ENCODE results near the gene KDM8. TPM values are rescaled to one million over a fixed set of nuclear protein-coding genes. Genes with fewer than 3 reads are reported as not detected.
A peak's percentile ranks its signal among the peaks of the same experiment; 100 is the strongest.
"Not testable (repeated sequence)": the region's sequence is repeated elsewhere in the genome, so short reads cannot be mapped to it uniquely, and the experiment has no call there.

Gene KDM8
- total and polyA plus RNA-seq, 4 donors = 4.2 to 9.7 (median 8.2) TPM

DNA sequence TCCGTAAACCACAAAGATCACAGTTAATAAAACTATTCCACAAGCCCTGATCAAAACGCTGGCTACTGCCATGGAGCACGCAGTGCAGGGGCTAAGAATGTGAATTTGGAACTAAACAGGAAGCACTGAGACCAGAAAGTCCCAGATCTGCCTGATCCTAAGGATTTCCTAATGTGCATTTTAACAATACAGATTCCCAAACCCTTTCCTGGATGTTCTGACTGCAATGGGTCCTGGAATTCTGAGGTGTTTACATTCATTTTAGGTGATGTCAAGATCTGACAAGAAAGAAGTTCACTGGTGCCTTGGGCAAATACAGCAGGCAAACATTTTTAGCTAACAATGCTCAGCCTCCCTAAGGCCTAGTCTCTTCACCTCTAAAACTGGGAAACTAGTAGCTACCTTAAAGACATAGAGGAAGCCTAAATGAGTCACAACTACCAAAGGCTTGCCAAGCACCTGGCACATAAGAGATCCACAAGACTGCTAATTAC, 55.0 kb downstream of the KDM8 start:
- 79% methylated on average over 3 of the region's 3 CpGs for WGBS (ENCODE audit: insufficient coverage)
- no peak for DNase-seq (ENCODE audit: low read depth in 4 of 6, low spot score in 6 of 6)
- Histone ChIP-seq H3K9me3 (ENCODE audit: control insufficient read depth, insufficient read depth, low read length) (no peaks in the 10 kb centered on the region), H3K4me1 (ENCODE audit: control insufficient read depth, insufficient read depth, low read length) (no peaks in the 10 kb centered on the region), H3K36me3 (ENCODE audit: control insufficient read depth, insufficient read depth, low read length) (peaks cover 13% of the 10 kb centered on the region), H3K27ac (ENCODE audit: low read depth, low read length) (no peak overlapping the region), H3K27me3 (ENCODE audit: control insufficient read depth, insufficient read depth, low read length) (no peaks in the 10 kb centered on the region), H3K4me3 (ENCODE audit: low read depth, low read length) (no peak overlapping the region)

DNA sequence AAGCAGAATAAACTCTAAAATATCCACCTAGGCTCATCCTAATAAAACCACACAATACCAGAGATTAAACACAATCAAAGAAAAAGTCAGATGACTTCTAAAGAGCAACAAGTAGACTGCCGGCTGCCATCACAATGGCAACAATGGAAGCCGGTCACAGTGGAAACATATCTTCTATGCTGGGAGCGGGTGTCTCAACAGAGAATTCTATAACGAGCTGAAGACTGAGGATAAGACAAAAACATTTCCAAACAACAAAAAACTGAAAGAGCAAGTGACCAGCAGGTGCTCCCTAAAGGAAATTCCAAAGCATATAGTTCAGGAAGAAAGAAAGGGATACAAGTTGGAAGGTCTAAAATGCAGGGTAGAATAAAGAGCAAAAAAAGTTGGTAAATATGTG, 56.4 kb downstream of the KDM8 start:
- H3K36me3 ChIP-seq (ENCODE audit: control insufficient read depth, insufficient read depth, low read length) = peaks cover 9% of the 10 kb centered on the region
- H3K27ac ChIP-seq (ENCODE audit: low read depth, low read length) = no peak overlapping the region
- DNase-seq (ENCODE audit: low read depth in 4 of 6, low spot score in 6 of 6) = no peak
- WGBS (ENCODE audit: insufficient coverage) = no CpG with 5 or more reads among the region's 4 CpGs
- H3K4me3 ChIP-seq (ENCODE audit: low read depth, low read length) = no peak overlapping the region
- no peaks in the 10 kb centered on the region for H3K4me1 ChIP-seq (ENCODE audit: control insufficient read depth, insufficient read depth, low read length)
- no peaks in the 10 kb centered on the region for H3K9me3 ChIP-seq (ENCODE audit: control insufficient read depth, insufficient read depth, low read length)
- H3K27me3 ChIP-seq (ENCODE audit: control insufficient read depth, insufficient read depth, low read length) = no peaks in the 10 kb centered on the region

DNA sequence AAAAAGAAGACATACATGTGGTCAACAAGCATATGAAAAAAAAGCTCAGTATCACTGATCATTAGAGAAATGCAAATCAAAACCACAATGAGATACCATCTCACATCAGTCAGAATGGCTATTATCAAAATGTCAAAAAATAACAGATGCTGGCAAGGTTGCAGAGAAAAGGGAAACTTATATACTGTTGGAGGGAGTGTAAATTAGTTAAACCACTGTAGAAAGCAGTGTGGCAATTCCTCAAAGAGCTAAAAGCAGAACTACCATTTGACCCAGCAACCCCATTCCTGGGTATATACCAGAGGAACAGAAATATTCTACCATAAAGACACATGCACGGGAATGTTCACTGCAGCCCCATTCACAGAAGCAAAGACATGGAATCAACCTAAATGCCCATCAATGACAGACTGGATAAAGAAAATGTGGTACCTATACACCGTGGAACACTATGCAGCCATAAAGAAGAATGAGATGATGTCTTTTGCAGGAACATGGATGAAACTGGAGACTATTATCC, 59.6 kb downstream of the KDM8 start:
- DNase-seq (ENCODE audit: low read depth in 4 of 6, low spot score in 6 of 6); H3K9me3 ChIP-seq (ENCODE audit: control insufficient read depth, insufficient read depth, low read length); H3K27me3 ChIP-seq (ENCODE audit: control insufficient read depth, insufficient read depth, low read length); H3K27ac ChIP-seq (ENCODE audit: low read depth, low read length); H3K36me3 ChIP-seq (ENCODE audit: control insufficient read depth, insufficient read depth, low read length); H3K4me3 ChIP-seq (ENCODE audit: low read depth, low read length); H3K4me1 ChIP-seq (ENCODE audit: control insufficient read depth, insufficient read depth, low read length): not testable (repeated sequence)
- WGBS (ENCODE audit: insufficient coverage) = no CpG with 5 or more reads among the region's 2 CpGs

DNA sequence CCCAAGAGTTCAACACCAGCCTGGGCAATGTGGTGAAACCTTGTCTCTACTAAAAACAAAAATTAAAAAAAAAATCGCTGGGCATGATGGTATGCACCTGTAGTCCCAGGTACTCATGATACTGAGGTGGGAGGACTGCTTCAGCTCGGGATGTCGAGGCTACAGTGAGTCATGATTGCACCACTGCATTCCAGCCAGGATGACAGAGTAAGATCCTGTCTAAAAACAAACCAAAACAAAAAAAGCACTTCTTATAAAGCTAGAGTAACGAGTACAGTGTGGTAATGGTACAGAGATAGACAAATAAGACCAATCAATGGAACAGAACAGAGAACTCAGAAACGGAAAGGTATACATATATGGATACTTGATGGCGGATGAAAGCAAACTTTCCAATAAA, 60.8 kb downstream of the KDM8 start:
- no peaks in the 10 kb centered on the region for H3K27me3 ChIP-seq (ENCODE audit: control insufficient read depth, insufficient read depth, low read length)
- no peaks in the 10 kb centered on the region for H3K36me3 ChIP-seq (ENCODE audit: control insufficient read depth, insufficient read depth, low read length)
- H3K4me1 ChIP-seq (ENCODE audit: control insufficient read depth, insufficient read depth, low read length) = peaks cover 13% of the 10 kb centered on the region
- WGBS (ENCODE audit: insufficient coverage) = 93% methylated on average over 3 of the region's 6 CpGs
- H3K9me3 ChIP-seq (ENCODE audit: control insufficient read depth, insufficient read depth, low read length) = no peaks in the 10 kb centered on the region
- H3K27ac ChIP-seq (ENCODE audit: low read depth, low read length) = no peak overlapping the region
- no peak overlapping the region for H3K4me3 ChIP-seq (ENCODE audit: low read depth, low read length)
- no peak for DNase-seq (ENCODE audit: low read depth in 4 of 6, low spot score in 6 of 6)

DNA sequence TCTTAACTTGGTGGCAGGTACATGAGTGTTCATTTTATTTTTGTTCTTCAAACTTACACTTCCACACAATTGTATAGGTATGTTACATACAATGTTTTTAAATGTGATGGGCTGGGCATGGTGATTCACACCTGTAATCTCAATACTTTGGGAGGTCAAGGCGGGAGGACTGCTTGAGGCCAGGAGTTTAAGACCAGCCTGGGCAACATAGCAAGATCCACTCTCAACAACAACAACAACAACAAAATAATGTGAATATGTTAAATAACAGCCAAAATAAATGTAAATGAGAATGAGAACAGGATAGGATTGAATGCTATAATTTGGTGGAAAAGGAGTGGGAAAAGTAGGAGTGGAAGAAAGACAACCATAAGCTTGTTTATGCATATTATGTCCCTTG, 62.7 kb downstream of the KDM8 start:
- no CpG with 5 or more reads among the region's 1 CpG for WGBS (ENCODE audit: insufficient coverage)
- no peak for DNase-seq (ENCODE audit: low read depth in 4 of 6, low spot score in 6 of 6)

DNA sequence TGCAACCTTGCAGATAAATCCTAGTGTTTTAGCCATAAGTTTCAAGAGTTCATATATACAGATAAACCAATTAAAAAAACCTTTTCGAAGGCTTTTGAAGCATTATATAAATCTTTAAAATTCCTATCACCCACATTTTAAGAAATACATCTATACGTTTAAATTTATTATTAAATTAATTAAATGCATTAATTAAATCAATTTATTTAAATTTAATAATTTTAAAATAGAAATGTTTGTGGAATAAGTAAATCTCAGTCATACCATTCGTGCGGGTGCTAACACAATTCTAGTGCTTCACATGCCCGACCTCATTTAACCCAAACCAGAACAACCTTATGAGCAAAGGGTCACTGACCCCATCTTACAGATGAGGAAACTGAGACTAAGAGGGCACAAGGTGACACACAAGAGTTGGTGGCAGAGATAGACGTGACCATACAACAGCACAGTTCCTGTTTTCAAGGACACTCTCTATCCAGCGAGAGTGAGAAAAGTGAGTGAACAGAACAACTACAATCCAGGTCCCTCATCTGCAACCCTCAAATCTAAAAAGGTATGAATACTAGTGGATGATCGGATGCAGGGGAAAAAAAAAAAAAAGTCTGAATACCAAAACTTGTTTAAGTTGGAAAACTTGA, 63.8 kb downstream of the KDM8 start:
- Histone ChIP-seq H3K27me3 (ENCODE audit: control insufficient read depth, insufficient read depth, low read length) (no peaks in the 10 kb centered on the region), H3K4me3 (ENCODE audit: low read depth, low read length) (no peak overlapping the region), H3K4me1 (ENCODE audit: control insufficient read depth, insufficient read depth, low read length) (peaks cover 16% of the 10 kb centered on the region), H3K27ac (ENCODE audit: low read depth, low read length) (no peak overlapping the region), H3K36me3 (ENCODE audit: control insufficient read depth, insufficient read depth, low read length) (no peaks in the 10 kb centered on the region), H3K9me3 (ENCODE audit: control insufficient read depth, insufficient read depth, low read length) (no peaks in the 10 kb centered on the region)
- no CpG with 5 or more reads among the region's 8 CpGs for WGBS (ENCODE audit: insufficient coverage)
- DNase-seq (ENCODE audit: low read depth in 4 of 6, low spot score in 6 of 6) = no peak

More for the DNA sequence above, 62.7 kb downstream of the KDM8 start:
- Histone ChIP-seq H3K4me1 (ENCODE audit: control insufficient read depth, insufficient read depth, low read length) (peaks cover 16% of the 10 kb centered on the region), H3K4me3 (ENCODE audit: low read depth, low read length) (no peak overlapping the region), H3K27me3 (ENCODE audit: control insufficient read depth, insufficient read depth, low read length) (no peaks in the 10 kb centered on the region), H3K9me3 (ENCODE audit: control insufficient read depth, insufficient read depth, low read length) (no peaks in the 10 kb centered on the region), H3K27ac (ENCODE audit: low read depth, low read length) (no peak overlapping the region), H3K36me3 (ENCODE audit: control insufficient read depth, insufficient read depth, low read length) (no peaks in the 10 kb centered on the region)

DNA sequence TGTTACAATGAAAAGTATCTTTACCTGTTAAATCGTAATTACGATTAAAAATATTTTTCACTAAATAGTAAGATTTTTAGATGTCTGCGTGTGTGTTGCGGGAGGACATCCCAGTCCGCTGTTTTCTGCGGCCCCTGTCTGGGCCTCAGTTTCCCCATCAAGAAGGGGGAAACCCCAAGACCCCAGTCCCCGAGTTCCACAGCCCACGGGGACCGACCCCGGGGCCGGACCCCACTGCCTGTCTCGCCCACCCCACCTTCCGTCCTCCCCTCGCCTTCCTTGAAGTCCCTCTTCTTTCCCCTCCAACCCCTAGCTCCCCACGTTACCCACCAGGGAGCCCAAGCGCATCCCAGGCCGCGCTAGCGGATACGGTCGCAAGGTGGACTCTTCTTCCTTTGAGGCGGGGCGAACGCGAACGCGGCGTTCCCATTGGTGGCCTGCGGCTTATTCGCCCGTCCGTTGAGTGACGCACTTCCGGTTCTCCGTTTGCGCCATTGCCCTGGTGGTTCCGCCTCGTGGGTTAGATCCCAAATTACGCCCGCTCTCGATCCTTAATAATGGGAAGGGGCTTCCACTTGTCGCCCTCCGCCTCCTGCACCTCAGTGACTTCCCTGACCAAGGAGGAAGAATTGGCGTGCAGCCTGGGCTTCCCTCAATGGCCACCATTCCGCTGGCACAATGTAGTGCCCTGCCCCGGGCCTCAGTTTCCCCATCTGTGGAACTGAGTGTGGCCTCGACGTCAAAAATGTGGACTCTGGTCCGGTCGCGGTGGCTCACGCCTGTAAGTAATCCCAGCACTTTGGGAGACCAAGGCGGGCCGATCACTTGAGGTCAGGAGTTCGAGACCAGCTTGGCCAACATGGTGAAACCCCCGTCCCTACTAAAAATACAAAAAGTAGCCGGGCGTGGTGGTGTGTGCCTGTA, 65.3 kb downstream of the KDM8 start, which contains the start of gene NSMCE1:
Gene NSMCE1 (minus strand): TSS at position 397 of the 924 bp plus-strand sequence. CDS start 11,202 bp downstream, outside the sequence.
- Histone ChIP-seq H3K36me3 (ENCODE audit: control insufficient read depth, insufficient read depth, low read length) (no peaks in the 10 kb centered on the region), H3K27ac (ENCODE audit: low read depth, low read length) (peak within 1 kb of the TSS; percentile 63), H3K4me3 (ENCODE audit: low read depth, low read length) (peak within 1 kb of the TSS; percentile 89), H3K9me3 (ENCODE audit: control insufficient read depth, insufficient read depth, low read length) (no peaks in the 10 kb centered on the region), H3K27me3 (ENCODE audit: control insufficient read depth, insufficient read depth, low read length) (no peaks in the 10 kb centered on the region), H3K4me1 (ENCODE audit: control insufficient read depth, insufficient read depth, low read length) (peaks cover 16% of the 10 kb centered on the region)
- WGBS (ENCODE audit: insufficient coverage) = 6% methylated on average over 49 of the region's 58 CpGs
- peak; percentile 93 to 99 (median 96) for DNase-seq (ENCODE audit: low read depth in 4 of 6, low spot score in 6 of 6)

DNA sequence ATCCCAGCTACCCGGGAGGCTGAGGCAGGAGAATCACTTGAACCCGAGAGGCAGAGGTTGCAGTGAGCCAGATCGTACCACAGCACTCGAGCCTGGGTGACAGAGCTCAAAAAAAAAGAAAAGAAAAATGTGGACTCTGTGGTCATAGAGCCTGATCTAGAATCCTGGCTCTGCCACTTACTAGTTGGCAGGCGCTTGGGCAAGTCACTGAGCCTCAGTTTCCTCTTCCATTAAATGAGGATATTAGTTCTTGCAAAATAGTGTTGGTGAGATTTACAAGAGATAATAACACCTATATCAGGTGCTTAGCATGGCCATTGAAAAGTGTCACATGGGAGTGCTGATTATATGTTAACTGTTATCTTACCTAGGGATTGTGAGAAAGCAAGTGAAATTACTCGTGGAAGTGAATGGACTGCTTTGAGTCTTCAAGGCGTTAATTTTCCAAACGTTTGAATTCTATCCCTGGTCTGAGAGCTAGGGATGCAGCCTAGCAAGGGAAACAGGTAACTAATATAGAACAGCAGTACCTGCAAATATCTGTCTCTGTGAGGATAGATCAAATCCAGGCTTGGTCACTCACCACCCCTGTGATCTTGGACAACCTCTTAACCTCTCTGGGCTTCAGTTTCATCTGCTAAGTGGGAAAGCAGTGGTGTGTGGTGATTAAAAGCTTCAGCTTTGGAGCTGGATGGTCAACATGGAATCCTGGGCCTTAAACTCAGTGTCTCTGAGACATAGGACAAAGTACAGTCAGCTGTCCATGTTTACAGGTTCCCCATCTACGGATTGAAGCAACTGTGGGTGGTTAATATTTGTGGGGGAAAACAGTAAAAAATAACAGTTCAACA, 66.2 kb downstream of the KDM8 start:
- H3K36me3 ChIP-seq (ENCODE audit: control insufficient read depth, insufficient read depth, low read length) = no peaks in the 10 kb centered on the region
- 92% methylated on average over 4 of the region's 9 CpGs for WGBS (ENCODE audit: insufficient coverage)
- no peaks in the 10 kb centered on the region for H3K27me3 ChIP-seq (ENCODE audit: control insufficient read depth, insufficient read depth, low read length)
- no peak for DNase-seq (ENCODE audit: low read depth in 4 of 6, low spot score in 6 of 6)
- no peaks in the 10 kb centered on the region for H3K9me3 ChIP-seq (ENCODE audit: control insufficient read depth, insufficient read depth, low read length)
- H3K4me1 ChIP-seq (ENCODE audit: control insufficient read depth, insufficient read depth, low read length) = peaks cover 16% of the 10 kb centered on the region
- H3K4me3 ChIP-seq (ENCODE audit: low read depth, low read length) = peak overlapping the region; percentile 89
- no peak overlapping the region for H3K27ac ChIP-seq (ENCODE audit: low read depth, low read length)

DNA sequence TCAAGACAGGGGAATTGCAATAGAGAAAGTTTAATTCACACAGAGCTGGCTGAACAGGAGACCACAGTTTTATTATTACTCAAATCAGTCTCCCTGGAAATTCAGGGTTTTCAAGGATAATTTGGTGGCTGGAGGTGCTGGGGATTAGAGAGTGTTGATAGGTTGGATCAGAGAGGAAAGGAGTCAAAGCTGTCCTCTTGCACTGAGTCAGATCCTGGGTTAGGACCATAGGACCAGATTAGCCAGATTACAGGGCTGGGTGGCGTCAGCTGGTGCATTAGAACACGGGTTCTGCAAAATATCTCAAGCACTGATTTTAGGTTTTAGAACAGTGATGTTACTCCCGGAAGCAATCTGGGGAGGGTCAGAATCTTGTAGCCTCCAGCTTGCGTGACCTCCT, 67.0 kb downstream of the KDM8 start:
- Histone ChIP-seq H3K27ac (ENCODE audit: low read depth, low read length) (no peak overlapping the region), H3K4me1 (ENCODE audit: control insufficient read depth, insufficient read depth, low read length) (peaks cover 16% of the 10 kb centered on the region), H3K36me3 (ENCODE audit: control insufficient read depth, insufficient read depth, low read length) (no peaks in the 10 kb centered on the region), H3K27me3 (ENCODE audit: control insufficient read depth, insufficient read depth, low read length) (no peaks in the 10 kb centered on the region), H3K4me3 (ENCODE audit: low read depth, low read length) (no peak overlapping the region), H3K9me3 (ENCODE audit: control insufficient read depth, insufficient read depth, low read length) (no peaks in the 10 kb centered on the region)
- DNase-seq (ENCODE audit: low read depth in 4 of 6, low spot score in 6 of 6) = no peak
- 93% methylated on average over 2 of the region's 4 CpGs for WGBS (ENCODE audit: insufficient coverage)

Data from spinal cord (tissue), 10 donors.